WTC11 (cell line): ENCODE data around the gene PYHIN1. TPM values are rescaled to one million over a fixed set of nuclear protein-coding genes. Genes with fewer than 3 reads are reported as not detected.
A peak's percentile ranks its signal among the peaks of the same experiment; 100 is the strongest.

Experiments
- ATAC-seq: fragments of 200-7000 bp; cut with Tn5 transposase; 2 replicates; pipeline ENCODE4 v1.10.0; 2021; ENCODE audit warnings: mild to moderate bottlenecking, moderate library complexity
- CTCF ChIA-PET: fragments of 300-600 bp; sonication (Branson Sonifier 250); formaldehyde crosslinking; loops from one replicate; lab custom pipeline; 2021; ENCODE audit warnings: antibody characterized with exemption; lab: Charles Lee
- POLR2A ChIA-PET: fragments of 350-600 bp; sonication (Branson Sonifier 250); formaldehyde crosslinking; loops from one replicate; lab custom pipeline; 2021; ENCODE audit warnings: antibody characterized with exemption; lab: Charles Lee
- DNase-seq: peaks from one replicate; pipeline ENCODE4 v3.0.0; 2021; ENCODE audit warnings: low spot score
- H3K27ac Mint-ChIP-seq: 2 replicates; pipeline ENCODE4 v1.8.0; 2021; ENCODE audit warnings: mixed read lengths
- H3K27me3 Mint-ChIP-seq: 2 replicates; pipeline ENCODE4 v1.8.0; 2021; ENCODE audit warnings: low read depth, mild to moderate bottlenecking, moderate library complexity, mixed read lengths
- H3K36me3 Mint-ChIP-seq: 2 replicates; pipeline ENCODE4 v1.8.0; 2021; ENCODE audit warnings: mixed read lengths
- H3K4me1 Mint-ChIP-seq: 2 replicates; pipeline ENCODE4 v1.8.0; 2022; ENCODE audit warnings: mixed read lengths
- H3K4me3 Mint-ChIP-seq: 2 replicates; pipeline ENCODE4 v1.8.0; 2021; ENCODE audit warnings: mild to moderate bottlenecking, moderate library complexity, mixed read lengths
- H3K9me3 Mint-ChIP-seq: 2 replicates; pipeline ENCODE4 v1.8.0; 2021; ENCODE audit warnings: mixed read lengths
- AFF4 ChIP-seq: sonication (generic); formaldehyde crosslinking; IDR thresholded peaks from 2 replicates; pipeline ENCODE4 v1.8.1; 2023; ENCODE audit warnings: mild to moderate bottlenecking, missing genetic modification reagents, borderline replicate concordance
- ATF1 ChIP-seq: sonication (generic); formaldehyde crosslinking; IDR thresholded peaks from 2 replicates; pipeline ENCODE4 v1.8.1; 2023; ENCODE audit warnings: mild to moderate bottlenecking, moderate library complexity, missing genetic modification reagents
- ATF2 ChIP-seq: sonication (generic); formaldehyde crosslinking; IDR thresholded peaks from 2 replicates; pipeline ENCODE4 v1.8.1; 2022; ENCODE audit warnings: low read depth, missing genetic modification reagents, borderline replicate concordance
- ATF3 ChIP-seq: sonication (generic); formaldehyde crosslinking; conservative IDR thresholded peaks from 2 replicates; pipeline ENCODE4 v1.8.1; 2022; ENCODE audit warnings: mild to moderate bottlenecking, missing genetic modification reagents
- CDX4 ChIP-seq: fragments of 250-450 bp; sonication (Bioruptor Pico); IDR thresholded peaks from 2 replicates; pipeline ENCODE4 v1.9.0; 2021; ENCODE audit warnings: moderate library complexity, mild to moderate bottlenecking, inconsistent platforms, borderline replicate concordance
- E2F5 ChIP-seq: sonication (generic); formaldehyde crosslinking; IDR thresholded peaks from 2 replicates; pipeline ENCODE4 v1.8.1; 2022; ENCODE audit warnings: mild to moderate bottlenecking, moderate library complexity, missing genetic modification reagents
- ELF4 ChIP-seq: sonication (generic); formaldehyde crosslinking; IDR thresholded peaks from 2 replicates; pipeline ENCODE4 v1.8.1; 2022; ENCODE audit warnings: low read depth, mild to moderate bottlenecking, moderate library complexity, missing genetic modification reagents
- ERG ChIP-seq: fragments of 250-450 bp; sonication (Bioruptor Pico); IDR thresholded peaks from 2 replicates; pipeline ENCODE4 v1.8.0; 2021; ENCODE audit warnings: mild to moderate bottlenecking
- ESRRA ChIP-seq: sonication (generic); formaldehyde crosslinking; IDR thresholded peaks from 2 replicates; pipeline ENCODE4 v1.8.1; 2022; ENCODE audit warnings: mild to moderate bottlenecking, missing genetic modification reagents, borderline replicate concordance
- IRF2 ChIP-seq: sonication (generic); formaldehyde crosslinking; IDR thresholded peaks from 2 replicates; pipeline ENCODE4 v1.8.0; 2022; ENCODE audit warnings: low read depth, missing genetic modification reagents, borderline replicate concordance
- NFATC4 ChIP-seq: fragments of 250-450 bp; sonication (Bioruptor Pico); IDR thresholded peaks from 2 replicates; pipeline ENCODE4 v1.9.0; 2021; ENCODE audit warnings: mild to moderate bottlenecking
- NFYB ChIP-seq: sonication (generic); formaldehyde crosslinking; conservative IDR thresholded peaks from 2 replicates; pipeline ENCODE4 v1.8.0; 2022; ENCODE audit warnings: low read depth, missing genetic modification reagents
- NR2C2 ChIP-seq: sonication (generic); formaldehyde crosslinking; IDR thresholded peaks from 2 replicates; pipeline ENCODE4 v1.8.0; 2022; ENCODE audit warnings: mild to moderate bottlenecking, missing genetic modification reagents
- SMAD3 ChIP-seq: sonication (generic); formaldehyde crosslinking; IDR thresholded peaks from 2 replicates; pipeline ENCODE4 v1.8.0; 2022; ENCODE audit warnings: missing genetic modification reagents, mild to moderate bottlenecking, borderline replicate concordance
- SP1 ChIP-seq: sonication (generic); formaldehyde crosslinking; conservative IDR thresholded peaks from 2 replicates; pipeline ENCODE4 v1.8.1; 2022; ENCODE audit warnings: missing genetic modification reagents
- STAT6 ChIP-seq: sonication (generic); formaldehyde crosslinking; conservative IDR thresholded peaks from 2 replicates; pipeline ENCODE4 v1.8.1; 2023; ENCODE audit warnings: mild to moderate bottlenecking, low read depth, missing genetic modification reagents, moderate library complexity
- TCF7 ChIP-seq: sonication (generic); formaldehyde crosslinking; IDR thresholded peaks from 2 replicates; pipeline ENCODE4 v1.8.0; 2022; ENCODE audit warnings: mild to moderate bottlenecking, low read depth, missing genetic modification reagents, moderate library complexity
- USF1 ChIP-seq: sonication (generic); formaldehyde crosslinking; IDR thresholded peaks from 2 replicates; pipeline ENCODE4 v1.8.0; 2022; ENCODE audit warnings: mild to moderate bottlenecking, missing genetic modification reagents
- ZBTB21 ChIP-seq: sonication (generic); formaldehyde crosslinking; IDR thresholded peaks from 2 replicates; pipeline ENCODE4 v1.8.1; 2023; ENCODE audit warnings: mild to moderate bottlenecking, missing genetic modification reagents, borderline replicate concordance
- ZMAT4 ChIP-seq: fragments of 250-450 bp; sonication (Bioruptor Pico); IDR thresholded peaks from 2 replicates; pipeline ENCODE4 v1.9.0; 2021; ENCODE audit warnings: mild to moderate bottlenecking
- ZNF121 ChIP-seq: sonication (generic); formaldehyde crosslinking; IDR thresholded peaks from 2 replicates; pipeline ENCODE4 v1.8.0; 2023; ENCODE audit warnings: missing genetic modification reagents
- ZNF219 ChIP-seq: sonication (generic); formaldehyde crosslinking; IDR thresholded peaks from 2 replicates; pipeline ENCODE4 v1.8.0; 2023; ENCODE audit warnings: missing genetic modification reagents, mild to moderate bottlenecking, borderline replicate concordance
- ZNF671 ChIP-seq: fragments of 250-450 bp; sonication (Bioruptor Pico); IDR thresholded peaks from 2 replicates; pipeline ENCODE4 v1.8.0; 2021; ENCODE audit warnings: mild to moderate bottlenecking
- total RNA-seq: library from RNA; stranded (reverse); gene quantifications from 3 replicates; pipeline ENCODE4 v1.2.3, GENCODE V29; 2021

PYHIN1 gene
- total RNA-seq, 1 experiment from 2014 or later = not detected

- POLR2A ChIA-PET = no interaction called here
- DNase-seq = no peak
- no peaks in the 10 kb centered on the region for H3K36me3 Mint-ChIP-seq
- H3K4me3 Mint-ChIP-seq = no peak overlapping the region
- no peak overlapping the region for H3K27ac Mint-ChIP-seq
- no peak for TF ChIP-seq ELF4
- TF ChIP-seq E2F5 (CRISPR knock-in tag) = no peak
- no peak for TF ChIP-seq ZBTB21 (CRISPR knock-in tag)
- TF ChIP-seq ATF1 (CRISPR knock-in tag) = no peak
- TF ChIP-seq STAT6 (CRISPR knock-in tag) = no peak
- TF ChIP-seq ZNF219 (CRISPR knock-in tag) = no peak
- TF ChIP-seq CDX4 (CRISPR knock-in tag) = no peak
- no peak for TF ChIP-seq NR2C2 (CRISPR knock-in tag)
- TF ChIP-seq SMAD3 = no peak
- TF ChIP-seq ZMAT4 (CRISPR knock-in tag) = no peak
- no peak for TF ChIP-seq USF1 (CRISPR knock-in tag)
- no peak for TF ChIP-seq ESRRA (CRISPR knock-in tag)
- TF ChIP-seq ZNF121 (CRISPR knock-in tag) = no peak
- no peak for TF ChIP-seq IRF2 (CRISPR knock-in tag)
- TF ChIP-seq TCF7 (CRISPR knock-in tag) = no peak
- TF ChIP-seq NFATC4 (CRISPR knock-in tag) = no peak
- TF ChIP-seq ZNF671 = no peak
- no peak for TF ChIP-seq SP1 (CRISPR knock-in tag)
- peaks cover 15% of the 10 kb centered on the region for H3K4me1 Mint-ChIP-seq
- peak; percentile 56 for ATAC-seq
- H3K9me3 Mint-ChIP-seq = peaks cover 3% of the 10 kb centered on the region; the same call in 1 of the 2 replicates
- H3K27me3 Mint-ChIP-seq = no peaks in the 10 kb centered on the region; the same call in 1 of the 2 replicates
- CTCF ChIA-PET = no interaction called here
Measured at GRCh38 chr1:158972841-158973240, 41.5 kb downstream of the PYHIN1 start.

- CTCF ChIA-PET = no interaction called here
- no peaks in the 10 kb centered on the region; the same call in 1 of the 2 replicates for H3K27me3 Mint-ChIP-seq
- POLR2A ChIA-PET = no interaction called here
- TF ChIP-seq ATF2 (CRISPR knock-in tag) (no peak), ERG (CRISPR knock-in tag) (no peak), USF1 (CRISPR knock-in tag) (no peak), NFYB (CRISPR knock-in tag) (no peak), ATF3 (CRISPR knock-in tag) (no peak), AFF4 (CRISPR knock-in tag) (no peak)
Measured at GRCh38 chr1:158976219-158976618, 44.9 kb downstream of the PYHIN1 start.

More at GRCh38 chr1:158976219-158976618, 44.9 kb downstream of the PYHIN1 start:
- Mint-ChIP-seq H3K36me3 (peaks cover 5% of the 10 kb centered on the region), H3K9me3 (peaks cover 21% of the 10 kb centered on the region), H3K4me1 (peaks cover 19% of the 10 kb centered on the region), H3K4me3 (no peak overlapping the region), H3K27ac (no peak overlapping the region)
- DNase-seq = no peak
- peak; percentile 46 for ATAC-seq
